IPS DF 6.9 (cell line): ENCODE results near the gene OR1F1.

ENCODE experiments used
- DNase-seq: peaks from one replicate; pipeline ENCODE4 v3.0.0-alpha.2; 2013; ENCODE audit warnings: low read depth, low spot score
- H3K27ac ChIP-seq: one replicate; pipeline ENCODE4 v1.5.1; 2013; ENCODE audit warnings: low read length, control low read depth
- H3K27me3 ChIP-seq: 2 replicates; pipeline ENCODE4 v1.6.1; 2013; ENCODE audit warnings: mild to moderate bottlenecking, low read length; ENCODE audit not compliant: control insufficient read depth, insufficient read depth
- H3K36me3 ChIP-seq: 2 replicates; pipeline ENCODE4 v1.6.1; 2013; ENCODE audit warnings: low read length; ENCODE audit not compliant: control insufficient read depth, insufficient read depth
- H3K4me1 ChIP-seq: 2 replicates; pipeline ENCODE4 v1.6.1; 2013; ENCODE audit warnings: low read length; ENCODE audit not compliant: control insufficient read depth, insufficient read depth
- H3K4me3 ChIP-seq: 2 replicates; pipeline ENCODE4 v1.5.1; 2013; ENCODE audit warnings: mild to moderate bottlenecking, low read length
- H3K9me3 ChIP-seq: 2 replicates; pipeline ENCODE4 v1.6.1; 2013; ENCODE audit warnings: low read length, inconsistent platforms; ENCODE audit not compliant: control insufficient read depth, insufficient read depth
- WGBS: extraction: QIAGEN DNeasy Blood & Tissue Kit; methylation state at CpG from one replicate; pipeline ENCODE4 v1.1.7; 2013; ENCODE audit warnings: mixed read lengths, missing lambda C conversion rate; ENCODE audit not compliant: insufficient read length, insufficient coverage; 5-methylcytosine and 5-hydroxymethylcytosine counted together

Gene OR1F1

GRCh38 chr16:3143598-3144320, 44.2 kb upstream of the OR1F1 start:
- DNase-seq = no peak
- no CpG with 5 or more reads among the region's 23 CpGs for WGBS

GRCh38 chr16:3144321-3144983, 43.6 kb upstream of the OR1F1 start:
- H3K27ac ChIP-seq = no peak overlapping the region
- H3K27me3 ChIP-seq = peaks cover 8% of the 10 kb centered on the region; the same call in 1 of the 2 replicates
- WGBS = no CpG with 5 or more reads among the region's 18 CpGs
- no peaks in the 10 kb centered on the region for H3K9me3 ChIP-seq
- H3K4me1 ChIP-seq = no peaks in the 10 kb centered on the region
- H3K4me3 ChIP-seq = no peak overlapping the region
- H3K36me3 ChIP-seq = no peaks in the 10 kb centered on the region; the same call in 1 of the 2 replicates
- no peak for DNase-seq

More at GRCh38 chr16:3143598-3144320, 44.2 kb upstream of the OR1F1 start:
- Histone ChIP-seq H3K4me3 (no peak overlapping the region), H3K27me3 (peaks cover 7% of the 10 kb centered on the region; the same call in 1 of the 2 replicates), H3K27ac (no peak overlapping the region), H3K36me3 (no peaks in the 10 kb centered on the region; the same call in 1 of the 2 replicates), H3K4me1 (no peaks in the 10 kb centered on the region), H3K9me3 (no peaks in the 10 kb centered on the region)

DNA sequence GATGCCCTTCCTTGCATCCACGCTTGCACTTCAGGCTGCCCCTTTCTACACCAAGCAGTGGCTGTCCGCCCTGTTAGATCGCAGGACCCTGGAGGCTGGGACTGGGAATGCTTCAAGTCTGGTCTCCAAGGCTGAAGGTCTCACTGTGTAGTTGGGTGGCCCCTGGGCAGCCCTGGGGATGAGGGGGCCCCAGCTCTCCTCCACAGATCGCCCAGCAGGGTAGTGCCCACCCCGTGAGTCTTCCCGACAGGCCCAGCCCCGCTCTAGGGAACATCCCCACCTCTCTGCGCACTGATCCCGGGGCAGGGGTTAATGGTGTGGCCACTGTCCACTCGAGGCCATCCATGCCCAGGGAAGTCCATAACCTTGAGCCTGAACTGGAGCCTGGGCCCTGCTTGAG, 42.9 kb upstream of the OR1F1 start:
- WGBS = no CpG with 5 or more reads among the region's 10 CpGs
- no peak overlapping the region for H3K4me3 ChIP-seq
- H3K9me3 ChIP-seq = no peaks in the 10 kb centered on the region
- H3K36me3 ChIP-seq = no peaks in the 10 kb centered on the region; the same call in 1 of the 2 replicates
- H3K27ac ChIP-seq = no peak overlapping the region
- DNase-seq = no peak
- H3K4me1 ChIP-seq = no peaks in the 10 kb centered on the region
- peaks cover 8% of the 10 kb centered on the region; the same call in 1 of the 2 replicates for H3K27me3 ChIP-seq

DNA sequence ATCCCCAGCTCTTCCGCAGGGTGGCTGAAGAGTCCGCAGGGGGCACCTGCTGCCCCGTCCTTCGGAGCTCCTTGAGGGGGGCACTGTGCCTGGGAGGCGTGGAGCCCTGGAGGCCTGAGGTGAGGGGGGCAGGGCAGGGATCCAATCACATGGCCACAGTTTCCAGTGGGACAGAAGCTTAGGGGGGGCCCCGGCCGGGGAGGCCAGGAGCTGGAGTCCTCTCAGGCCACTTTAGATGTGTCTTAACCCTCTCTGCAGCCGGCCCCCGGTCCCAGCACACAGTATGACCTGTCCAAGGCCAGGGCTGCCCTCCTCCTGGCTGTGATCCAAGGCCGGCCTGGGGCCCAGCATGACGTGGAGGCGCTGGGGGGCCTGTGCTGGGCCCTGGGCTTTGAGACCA, 42.3 kb upstream of the OR1F1 start:
- Histone ChIP-seq H3K36me3 (no peaks in the 10 kb centered on the region; the same call in 1 of the 2 replicates), H3K9me3 (no peaks in the 10 kb centered on the region), H3K27ac (no peak overlapping the region), H3K4me3 (no peak overlapping the region), H3K4me1 (no peaks in the 10 kb centered on the region), H3K27me3 (peaks cover 8% of the 10 kb centered on the region; the same call in 1 of the 2 replicates)
- WGBS = no CpG with 5 or more reads among the region's 12 CpGs
- no peak for DNase-seq

DNA sequence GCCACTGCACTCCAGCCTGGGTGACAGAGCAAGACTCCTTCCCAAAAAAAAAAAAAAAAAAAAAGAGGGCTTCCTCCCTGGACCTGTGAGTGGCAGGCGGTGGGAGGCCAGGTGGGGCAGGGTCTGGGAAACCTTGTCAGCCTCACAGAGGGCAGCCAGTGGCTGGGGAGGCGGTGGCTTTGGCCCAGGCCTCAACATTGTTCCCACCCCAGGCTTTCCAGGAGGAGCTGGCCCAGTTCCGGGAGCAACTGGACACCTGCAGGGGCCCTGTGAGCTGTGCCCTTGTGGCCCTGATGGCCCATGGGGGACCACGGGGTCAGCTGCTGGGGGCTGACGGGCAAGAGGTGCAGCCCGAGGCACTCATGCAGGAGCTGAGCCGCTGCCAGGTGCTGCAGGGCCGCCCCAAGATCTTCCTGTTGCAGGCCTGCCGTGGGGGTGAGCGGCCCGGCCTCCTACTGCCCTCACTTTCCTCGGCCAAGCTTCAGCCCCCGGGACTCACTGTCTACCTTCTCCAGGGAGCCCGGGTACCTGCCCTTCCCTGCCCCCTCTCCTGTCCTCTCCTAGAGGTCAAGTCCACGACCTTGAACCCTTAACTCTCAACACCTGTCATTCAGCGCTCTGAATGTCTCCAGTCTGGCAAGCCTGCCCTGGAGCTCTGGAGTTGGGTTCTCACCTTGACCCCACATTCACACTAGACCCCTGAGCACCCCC, 40.8 kb upstream of the OR1F1 start:
- Histone ChIP-seq H3K27ac (no peak overlapping the region), H3K27me3 (peaks cover 8% of the 10 kb centered on the region; the same call in 1 of the 2 replicates), H3K4me1 (0 out of 2 replicates have a peak, but pooled peaks cover 1% of the 10 kb centered on the region), H3K4me3 (no peak overlapping the region), H3K9me3 (no peaks in the 10 kb centered on the region), H3K36me3 (no peaks in the 10 kb centered on the region; the same call in 1 of the 2 replicates)
- DNase-seq = no peak
- no CpG with 5 or more reads among the region's 16 CpGs for WGBS

GRCh38 chr16:3147757-3148104, 40.3 kb upstream of the OR1F1 start:
- no CpG with 5 or more reads among the region's 5 CpGs for WGBS
- H3K27me3 ChIP-seq = peaks cover 8% of the 10 kb centered on the region; the same call in 1 of the 2 replicates
- no peak for DNase-seq
- no peak overlapping the region for H3K27ac ChIP-seq
- H3K4me1 ChIP-seq = 0 out of 2 replicates have a peak, but pooled peaks cover 1% of the 10 kb centered on the region
- H3K4me3 ChIP-seq = no peak overlapping the region
- H3K36me3 ChIP-seq = no peaks in the 10 kb centered on the region; the same call in 1 of the 2 replicates
- H3K9me3 ChIP-seq = no peaks in the 10 kb centered on the region

DNA sequence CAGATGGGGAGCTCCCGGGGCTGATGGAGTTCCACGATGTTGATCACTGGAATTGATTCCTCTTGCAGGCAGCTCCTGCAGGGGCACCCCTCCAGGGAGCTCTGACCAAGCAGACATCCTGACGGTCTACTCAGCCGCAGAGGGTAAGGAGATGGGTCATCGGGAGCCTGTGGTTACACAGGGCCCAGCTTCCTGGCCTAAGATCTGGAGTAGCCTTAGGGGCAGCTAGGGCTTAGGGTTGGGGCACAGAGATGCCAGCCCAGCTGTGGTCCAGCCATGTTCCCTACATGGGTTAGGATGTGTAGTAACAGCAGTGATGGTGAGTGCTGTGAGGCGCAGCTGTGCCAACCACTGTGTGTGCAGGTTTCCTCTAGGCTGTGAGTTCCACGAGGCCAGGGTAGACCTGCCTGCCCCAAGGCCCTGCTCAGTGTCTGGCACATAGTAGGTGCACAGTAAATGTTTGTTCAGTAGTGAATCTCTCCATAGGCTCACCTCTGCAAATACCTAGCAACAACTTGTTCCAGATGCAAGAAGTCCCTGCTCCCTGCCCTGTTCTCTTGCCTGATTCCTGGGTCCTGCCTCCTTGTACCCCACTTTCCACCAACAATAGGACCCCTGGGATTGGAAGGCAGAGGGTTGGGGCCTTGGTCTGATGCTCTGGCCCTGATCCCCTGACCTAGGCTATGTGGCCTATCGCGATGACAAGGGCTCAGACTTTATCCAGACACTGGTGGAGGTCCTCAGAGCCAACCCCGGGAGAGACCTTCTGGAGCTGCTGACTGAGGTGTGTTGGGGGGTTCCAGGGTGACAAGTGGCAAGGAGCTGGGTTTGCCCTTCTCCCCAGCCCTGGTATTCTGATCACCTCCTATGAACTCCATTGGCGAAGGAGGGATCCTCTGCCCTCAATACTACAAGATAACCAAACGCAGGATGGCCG, 39.5 kb upstream of the OR1F1 start:
- no peaks in the 10 kb centered on the region for H3K9me3 ChIP-seq

GRCh38 chr16:3149193-3149530, 38.8 kb upstream of the OR1F1 start:
- Histone ChIP-seq H3K27ac (no peak overlapping the region), H3K27me3 (peaks cover 8% of the 10 kb centered on the region; the same call in 1 of the 2 replicates), H3K36me3 (no peaks in the 10 kb centered on the region; the same call in 1 of the 2 replicates), H3K4me1 (0 out of 2 replicates have a peak, but pooled peaks cover 1% of the 10 kb centered on the region), H3K4me3 (no peak overlapping the region; the same call in 1 of the 2 replicates), H3K9me3 (no peaks in the 10 kb centered on the region)
- DNase-seq = no peak
- WGBS = no CpG with 5 or more reads among the region's 6 CpGs

More for the DNA sequence above, 39.5 kb upstream of the OR1F1 start:
- no peak overlapping the region for H3K4me3 ChIP-seq
- peaks cover 8% of the 10 kb centered on the region; the same call in 1 of the 2 replicates for H3K27me3 ChIP-seq
- no peak overlapping the region for H3K27ac ChIP-seq
- WGBS = no CpG with 5 or more reads among the region's 13 CpGs
- H3K4me1 ChIP-seq = 0 out of 2 replicates have a peak, but pooled peaks cover 1% of the 10 kb centered on the region
- H3K36me3 ChIP-seq = no peaks in the 10 kb centered on the region; the same call in 1 of the 2 replicates
- no peak for DNase-seq

- Histone ChIP-seq H3K9me3 (no peaks in the 10 kb centered on the region), H3K36me3 (no peaks in the 10 kb centered on the region; the same call in 1 of the 2 replicates), H3K27ac (no peak overlapping the region), H3K4me3 (peak overlapping the region; percentile 69), H3K27me3 (peaks cover 8% of the 10 kb centered on the region; the same call in 1 of the 2 replicates), H3K4me1 (0 out of 2 replicates have a peak, but pooled peaks cover 1% of the 10 kb centered on the region)
- DNase-seq = no peak
- WGBS = no CpG with 5 or more reads among the region's 41 CpGs
Measured at GRCh38 chr16:3149630-3150345, 38.2 kb upstream of the OR1F1 start.
